ENCODE results near the gene LCA5.

- TF ChIP-seq CTCF (conservative IDR thresholded peaks at IDR 0.05; ENCODE audit: low read depth, low read length) (no peak), EZH2phosphoT487 (IDR thresholded peaks at IDR 0.05; ENCODE audit: borderline replicate concordance, low read length) (no peak), EZH2 (IDR thresholded peaks at IDR 0.05; ENCODE audit: low read length, unreplicated experiment) (no peak)
These were observed 661 bp downstream of the LCA5 start for GRCh38 chr6:79536585-79536953.
